HEK293 (cell line): Measurements from ENCODE around the gene NKPD1.

Experiments
- CTCF ChIA-PET: fragments of 350-600 bp; formaldehyde crosslinking; extraction: SDS; loops from one replicate; lab custom pipeline; 2021; ENCODE audit warnings: antibody characterized with exemption; lab: Yijun Ruan, JAX
- POLR2A ChIA-PET: fragments of 300-600 bp; formaldehyde crosslinking; extraction: SDS; loops from one replicate; lab custom pipeline; 2020; ENCODE audit warnings: antibody characterized with exemption, inconsistent platforms; lab: Yijun Ruan, JAX
- H3K27ac ChIP-seq: fragments of 200-500 bp; sonication (Bioruptor generic); 2 replicates; pipeline ENCODE4 v1.5.1; 2014; ENCODE audit warnings: low read depth, low read length, control low read depth, inconsistent platforms; ENCODE audit errors: extremely low read depth
- H3K36me3 ChIP-seq, 2 experiments: fragments of 200-500 bp in 1 of 2; sonication (Bioruptor generic) in 1 of 2; 1 replicate in 1 of 2; 2 replicates in 1 of 2; pipeline ENCODE4 v1.5.1; 2014 to 2017; ENCODE audit warnings: inconsistent platforms in 2 of 2, low read length in 2 of 2; ENCODE audit not compliant: control insufficient read depth in 2 of 2, insufficient read depth in 1 of 2
- H3K4me1 ChIP-seq: fragments of 200-500 bp; sonication (Bioruptor generic); 2 replicates; pipeline ENCODE4 v1.5.1; 2014; ENCODE audit warnings: mild to moderate bottlenecking, low read length, inconsistent platforms; ENCODE audit not compliant: control insufficient read depth, insufficient read depth
- H3K4me3 ChIP-seq: 2 replicates; pipeline ENCODE4 v1.5.1; 2011; ENCODE audit warnings: low read depth, mild to moderate bottlenecking, control low read depth, low read length, moderate library complexity
- H3K9me3 ChIP-seq: fragments of 200-500 bp; sonication (Bioruptor generic); 2 replicates; pipeline ENCODE4 v1.5.1; 2014; ENCODE audit warnings: low read depth, low read length, inconsistent platforms; ENCODE audit not compliant: control insufficient read depth, insufficient read depth
- GLIS2 ChIP-seq: fragments of 450-650 bp; formaldehyde crosslinking; IDR thresholded peaks from 2 replicates; pipeline ENCODE4 v1.5.1; 2016; ENCODE audit warnings: missing biosample characterization, missing genetic modification characterization
- HOXA7 ChIP-seq: sonication (generic); formaldehyde crosslinking; IDR thresholded peaks from 2 replicates; pipeline ENCODE4 v1.8.1; 2022; ENCODE audit warnings: missing genetic modification reagents, borderline replicate concordance
- MYNN ChIP-seq: fragments of 450-650 bp; formaldehyde crosslinking; IDR thresholded peaks from 2 replicates; pipeline ENCODE4 v1.5.1; 2016; ENCODE audit warnings: missing biosample characterization, missing genetic modification characterization, borderline replicate concordance
- SALL2 ChIP-seq: fragments of 450-650 bp; formaldehyde crosslinking; IDR thresholded peaks from 2 replicates; pipeline ENCODE4 v1.5.0; 2017; ENCODE audit warnings: missing biosample characterization, mild to moderate bottlenecking, missing genetic modification characterization, borderline replicate concordance
- SCRT1 ChIP-seq: fragments of 450-650 bp; formaldehyde crosslinking; IDR thresholded peaks from 2 replicates; pipeline ENCODE4 v1.5.1; 2016; ENCODE audit warnings: missing biosample characterization, missing genetic modification characterization, borderline replicate concordance
- SCRT2 ChIP-seq: fragments of 450-650 bp; formaldehyde crosslinking; IDR thresholded peaks from 2 replicates; pipeline ENCODE4 v1.5.1; 2016; ENCODE audit warnings: missing biosample characterization, missing genetic modification characterization
- ZNF132 ChIP-seq: fragments of 450-650 bp; formaldehyde crosslinking; IDR thresholded peaks from 2 replicates; pipeline ENCODE4 v1.5.1; 2017; ENCODE audit warnings: missing biosample characterization, missing genetic modification characterization, borderline replicate concordance
- ZNF133 ChIP-seq: fragments of 450-650 bp; formaldehyde crosslinking; IDR thresholded peaks from 2 replicates; pipeline ENCODE4 v1.5.1; 2016; ENCODE audit warnings: missing biosample characterization, missing genetic modification characterization
- ZNF169 ChIP-seq: fragments of 450-650 bp; formaldehyde crosslinking; IDR thresholded peaks from 2 replicates; pipeline ENCODE4 v1.5.1; 2016; ENCODE audit warnings: missing biosample characterization, missing genetic modification characterization
- ZNF266 ChIP-seq: fragments of 450-650 bp; formaldehyde crosslinking; IDR thresholded peaks from 2 replicates; pipeline ENCODE4 v1.5.1; 2016; ENCODE audit warnings: missing biosample characterization, missing genetic modification characterization, low read depth
- ZNF335 ChIP-seq: fragments of 450-650 bp; formaldehyde crosslinking; conservative IDR thresholded peaks from 2 replicates; pipeline ENCODE4 v1.5.1; 2016; ENCODE audit warnings: missing biosample characterization, missing genetic modification characterization
- ZNF341 ChIP-seq: fragments of 450-650 bp; formaldehyde crosslinking; IDR thresholded peaks from 2 replicates; pipeline ENCODE4; 2016; ENCODE audit warnings: low read depth, missing biosample characterization, missing genetic modification characterization
- ZNF426 ChIP-seq: fragments of 450-650 bp; formaldehyde crosslinking; IDR thresholded peaks from 2 replicates; pipeline ENCODE4 v1.5.1; 2017; ENCODE audit warnings: missing biosample characterization, missing genetic modification characterization, mild to moderate bottlenecking, inconsistent platforms, moderate library complexity
- ZNF501 ChIP-seq: fragments of 450-650 bp; formaldehyde crosslinking; IDR thresholded peaks from 2 replicates; pipeline ENCODE4 v1.5.1; 2016; ENCODE audit warnings: missing biosample characterization, missing genetic modification characterization
- ZNF514 ChIP-seq: fragments of 450-650 bp; formaldehyde crosslinking; IDR thresholded peaks from 2 replicates; pipeline ENCODE4 v1.5.1; 2016; ENCODE audit warnings: missing biosample characterization, missing genetic modification characterization
- ZNF585B ChIP-seq: fragments of 450-650 bp; formaldehyde crosslinking; IDR thresholded peaks from 2 replicates; pipeline ENCODE4 v1.5.1; 2016; ENCODE audit warnings: missing biosample characterization, missing genetic modification characterization
- ZNF600 ChIP-seq: fragments of 450-650 bp; formaldehyde crosslinking; IDR thresholded peaks from 2 replicates; pipeline ENCODE4 v1.5.1; 2016; ENCODE audit warnings: missing biosample characterization, missing genetic modification characterization
- ZNF658 ChIP-seq: fragments of 450-650 bp; formaldehyde crosslinking; IDR thresholded peaks from 2 replicates; pipeline ENCODE4; 2016; ENCODE audit warnings: missing biosample characterization, missing genetic modification characterization
- ZNF664 ChIP-seq: fragments of 450-650 bp; formaldehyde crosslinking; IDR thresholded peaks from 2 replicates; pipeline ENCODE4 v1.5.1; 2016; ENCODE audit warnings: missing biosample characterization, missing genetic modification characterization
- TF ChIP-seq, protein P1 (sequence below): fragments of 450-650 bp; IDR thresholded peaks from 2 replicates; pipeline ENCODE4 v1.5.1; 2018; ENCODE audit warnings: missing biosample characterization, mild to moderate bottlenecking, missing genetic modification characterization
- TF ChIP-seq, protein P2 (sequence below): fragments of 450-650 bp; formaldehyde crosslinking; IDR thresholded peaks from 2 replicates; pipeline ENCODE4 v1.5.1; 2016; ENCODE audit warnings: missing biosample characterization, missing genetic modification characterization
- TF ChIP-seq, protein P3 (sequence below): fragments of 450-650 bp; formaldehyde crosslinking; IDR thresholded peaks from 2 replicates; pipeline ENCODE4 v1.5.1; 2016; ENCODE audit warnings: missing biosample characterization, missing genetic modification characterization

NKPD1 gene

DNA sequence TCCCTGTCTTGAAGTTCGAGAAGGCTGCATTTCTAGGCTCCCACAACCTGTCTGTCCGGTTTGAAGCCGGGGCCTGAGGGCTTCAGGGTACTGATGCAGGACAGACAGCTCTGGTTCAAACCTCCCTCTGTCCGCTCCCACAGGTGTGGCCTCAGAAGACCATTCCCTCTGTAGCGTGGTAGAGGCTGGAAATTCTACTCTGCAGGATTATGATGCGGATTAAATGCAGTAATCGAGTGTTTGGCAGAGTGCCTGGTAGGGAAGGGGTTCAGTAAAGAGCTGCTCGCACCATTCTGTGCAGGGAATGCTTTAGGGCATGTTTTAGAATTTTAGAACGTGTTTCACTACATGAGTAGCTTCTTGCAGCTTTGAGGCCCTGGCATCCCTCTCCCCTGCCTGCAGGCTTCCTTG, 37.3 kb downstream of the NKPD1 start (continued):
- TF ChIP-seq SCRT2 (tag by site-specific recombination) (peak; percentile 43; the same call in 1 of the 2 replicates), SCRT1 (tag by site-specific recombination) (peak; percentile 41; the same call in 1 of the 2 replicates), MYNN (tag by site-specific recombination) (no peak), SALL2 (tag by site-specific recombination) (no peak), ZNF132 (no peak), ZNF600 (tag by site-specific recombination) (0 out of 2 replicates have a peak, but pooled peaks have one; percentile 22), ZNF133 (tag by site-specific recombination) (no peak), HOXA7 (CRISPR knock-in tag) (no peak), ZNF514 (tag by site-specific recombination) (no peak), GLIS2 (tag by site-specific recombination) (no peak), ZNF266 (no peak), ZNF658 (no peak), ZNF501 (tag by site-specific recombination) (no peak), ZNF169 (tag by site-specific recombination) (no peak), ZNF664 (tag by site-specific recombination) (no peak)
- TF ChIP-seq, protein P1, sequence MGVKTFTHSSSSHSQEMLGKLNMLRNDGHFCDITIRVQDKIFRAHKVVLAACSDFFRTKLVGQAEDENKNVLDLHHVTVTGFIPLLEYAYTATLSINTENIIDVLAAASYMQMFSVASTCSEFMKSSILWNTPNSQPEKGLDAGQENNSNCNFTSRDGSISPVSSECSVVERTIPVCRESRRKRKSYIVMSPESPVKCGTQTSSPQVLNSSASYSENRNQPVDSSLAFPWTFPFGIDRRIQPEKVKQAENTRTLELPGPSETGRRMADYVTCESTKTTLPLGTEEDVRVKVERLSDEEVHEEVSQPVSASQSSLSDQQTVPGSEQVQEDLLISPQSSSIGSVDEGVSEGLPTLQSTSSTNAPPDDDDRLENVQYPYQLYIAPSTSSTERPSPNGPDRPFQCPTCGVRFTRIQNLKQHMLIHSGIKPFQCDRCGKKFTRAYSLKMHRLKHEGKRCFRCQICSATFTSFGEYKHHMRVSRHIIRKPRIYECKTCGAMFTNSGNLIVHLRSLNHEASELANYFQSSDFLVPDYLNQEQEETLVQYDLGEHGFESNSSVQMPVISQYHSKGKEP (tag by site-specific recombination), result peak; percentile 93
- TF ChIP-seq, protein P2, sequence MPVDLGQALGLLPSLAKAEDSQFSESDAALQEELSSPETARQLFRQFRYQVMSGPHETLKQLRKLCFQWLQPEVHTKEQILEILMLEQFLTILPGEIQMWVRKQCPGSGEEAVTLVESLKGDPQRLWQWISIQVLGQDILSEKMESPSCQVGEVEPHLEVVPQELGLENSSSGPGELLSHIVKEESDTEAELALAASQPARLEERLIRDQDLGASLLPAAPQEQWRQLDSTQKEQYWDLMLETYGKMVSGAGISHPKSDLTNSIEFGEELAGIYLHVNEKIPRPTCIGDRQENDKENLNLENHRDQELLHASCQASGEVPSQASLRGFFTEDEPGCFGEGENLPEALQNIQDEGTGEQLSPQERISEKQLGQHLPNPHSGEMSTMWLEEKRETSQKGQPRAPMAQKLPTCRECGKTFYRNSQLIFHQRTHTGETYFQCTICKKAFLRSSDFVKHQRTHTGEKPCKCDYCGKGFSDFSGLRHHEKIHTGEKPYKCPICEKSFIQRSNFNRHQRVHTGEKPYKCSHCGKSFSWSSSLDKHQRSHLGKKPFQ (tag by site-specific recombination), result no peak
- TF ChIP-seq, protein P3, sequence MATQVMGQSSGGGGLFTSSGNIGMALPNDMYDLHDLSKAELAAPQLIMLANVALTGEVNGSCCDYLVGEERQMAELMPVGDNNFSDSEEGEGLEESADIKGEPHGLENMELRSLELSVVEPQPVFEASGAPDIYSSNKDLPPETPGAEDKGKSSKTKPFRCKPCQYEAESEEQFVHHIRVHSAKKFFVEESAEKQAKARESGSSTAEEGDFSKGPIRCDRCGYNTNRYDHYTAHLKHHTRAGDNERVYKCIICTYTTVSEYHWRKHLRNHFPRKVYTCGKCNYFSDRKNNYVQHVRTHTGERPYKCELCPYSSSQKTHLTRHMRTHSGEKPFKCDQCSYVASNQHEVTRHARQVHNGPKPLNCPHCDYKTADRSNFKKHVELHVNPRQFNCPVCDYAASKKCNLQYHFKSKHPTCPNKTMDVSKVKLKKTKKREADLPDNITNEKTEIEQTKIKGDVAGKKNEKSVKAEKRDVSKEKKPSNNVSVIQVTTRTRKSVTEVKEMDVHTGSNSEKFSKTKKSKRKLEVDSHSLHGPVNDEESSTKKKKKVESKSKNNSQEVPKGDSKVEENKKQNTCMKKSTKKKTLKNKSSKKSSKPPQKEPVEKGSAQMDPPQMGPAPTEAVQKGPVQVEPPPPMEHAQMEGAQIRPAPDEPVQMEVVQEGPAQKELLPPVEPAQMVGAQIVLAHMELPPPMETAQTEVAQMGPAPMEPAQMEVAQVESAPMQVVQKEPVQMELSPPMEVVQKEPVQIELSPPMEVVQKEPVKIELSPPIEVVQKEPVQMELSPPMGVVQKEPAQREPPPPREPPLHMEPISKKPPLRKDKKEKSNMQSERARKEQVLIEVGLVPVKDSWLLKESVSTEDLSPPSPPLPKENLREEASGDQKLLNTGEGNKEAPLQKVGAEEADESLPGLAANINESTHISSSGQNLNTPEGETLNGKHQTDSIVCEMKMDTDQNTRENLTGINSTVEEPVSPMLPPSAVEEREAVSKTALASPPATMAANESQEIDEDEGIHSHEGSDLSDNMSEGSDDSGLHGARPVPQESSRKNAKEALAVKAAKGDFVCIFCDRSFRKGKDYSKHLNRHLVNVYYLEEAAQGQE (tag by site-specific recombination), result no peak

DNA sequence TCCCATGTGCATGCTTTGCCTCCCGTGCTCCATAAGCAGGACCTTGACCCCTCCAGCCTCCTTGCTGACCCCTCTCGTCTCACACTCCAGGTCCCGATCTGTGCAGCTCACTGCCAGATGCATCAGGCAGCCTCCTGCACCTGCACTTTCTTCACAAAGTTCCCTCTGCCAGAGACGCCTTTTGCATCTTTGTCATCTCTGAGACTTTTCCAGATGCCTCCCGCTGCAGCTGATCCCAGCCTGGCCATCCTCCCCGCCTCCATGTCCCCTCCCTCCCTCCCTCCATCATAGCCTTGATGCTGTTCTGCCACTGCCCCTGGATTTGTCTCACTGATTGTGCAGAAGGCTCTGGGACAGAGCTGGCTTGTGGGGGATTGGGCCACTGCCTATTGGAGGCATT, 38.0 kb downstream of the NKPD1 start:
- Histone ChIP-seq H3K4me3 (no peak overlapping the region), H3K27ac (peak overlapping the region; percentile 22; the same call in 1 of the 2 replicates), H3K4me1 (peaks cover 13% of the 10 kb centered on the region), H3K36me3 (no peaks in the 10 kb centered on the region; a peak in 1 of 3 replicates), H3K9me3 (no peaks in the 10 kb centered on the region)
- CTCF ChIA-PET, result interaction anchor here (4.2 kb wide), 1 partner anchor 30 kb away, joined by 30 read pairs; the partner anchor contains the start of gene PPP1R37
- TF ChIP-seq ZNF335 (tag by site-specific recombination) (no peak), ZNF600 (tag by site-specific recombination) (no peak), ZNF341 (tag by site-specific recombination) (peak; percentile 65), ZNF585B (no peak), ZNF426 (no peak)
- POLR2A ChIA-PET, result no interaction called here
